ENCODE measurements around the gene SIGLEC15. TPM values are rescaled to one million over a fixed set of nuclear protein-coding genes. Genes with fewer than 3 reads are reported as not detected.

The SIGLEC15 gene
- total RNA-seq, 1 donor from 2014 or later, result 2.7 TPM

GRCh38 chr18:45876161-45876560 lies 50.7 kb downstream of the SIGLEC15 start:
- H3K27me3 Mint-ChIP-seq (ENCODE audit: unreplicated experiment), result no peaks in the 10 kb centered on the region
- no peak for DNase-seq (ENCODE audit: low spot score)
- peaks cover 25% of the 10 kb centered on the region for H3K36me3 Mint-ChIP-seq (ENCODE audit: low read depth, unreplicated experiment)
- H3K9me3 Mint-ChIP-seq (ENCODE audit: unreplicated experiment), result peaks cover 6% of the 10 kb centered on the region
- no peak overlapping the region for H3K27ac Mint-ChIP-seq (ENCODE audit: unreplicated experiment)
- TF ChIP-seq CTCF (IDR thresholded peaks at IDR 0.05; ENCODE audit: unreplicated experiment), result no peak
- H3K4me3 Mint-ChIP-seq (ENCODE audit: unreplicated experiment), result no peak overlapping the region
- peaks cover 6% of the 10 kb centered on the region for H3K4me1 Mint-ChIP-seq (ENCODE audit: unreplicated experiment)

GRCh38 chr18:45877403-45877802 lies 51.9 kb downstream of the SIGLEC15 start:
- Mint-ChIP-seq H3K4me1 (ENCODE audit: unreplicated experiment) (no peaks in the 10 kb centered on the region), H3K9me3 (ENCODE audit: unreplicated experiment) (peaks cover 6% of the 10 kb centered on the region), H3K4me3 (ENCODE audit: unreplicated experiment) (no peak overlapping the region), H3K27me3 (ENCODE audit: unreplicated experiment) (no peaks in the 10 kb centered on the region), H3K27ac (ENCODE audit: unreplicated experiment) (no peak overlapping the region), H3K36me3 (ENCODE audit: low read depth, unreplicated experiment) (peaks cover 21% of the 10 kb centered on the region)
- DNase-seq (ENCODE audit: low spot score), result no peak
- TF ChIP-seq CTCF (IDR thresholded peaks at IDR 0.05; ENCODE audit: unreplicated experiment), result no peak

GRCh38 chr18:45879681-45880655 lies 54.5 kb downstream of the SIGLEC15 start:
- Mint-ChIP-seq H3K4me1 (ENCODE audit: unreplicated experiment) (no peaks in the 10 kb centered on the region), H3K36me3 (ENCODE audit: low read depth, unreplicated experiment) (peaks cover 12% of the 10 kb centered on the region), H3K27ac (ENCODE audit: unreplicated experiment) (no peak overlapping the region), H3K9me3 (ENCODE audit: unreplicated experiment) (peaks cover 6% of the 10 kb centered on the region), H3K27me3 (ENCODE audit: unreplicated experiment) (no peaks in the 10 kb centered on the region), H3K4me3 (ENCODE audit: unreplicated experiment) (no peak overlapping the region)
- DNase-seq (ENCODE audit: low spot score), result peak; percentile 88
- TF ChIP-seq CTCF (IDR thresholded peaks at IDR 0.05; ENCODE audit: unreplicated experiment), result peak; percentile 93

GRCh38 chr18:45880876-45881558 lies 55.5 kb downstream of the SIGLEC15 start:
- TF ChIP-seq CTCF (IDR thresholded peaks at IDR 0.05; ENCODE audit: unreplicated experiment), result no peak
- no peaks in the 10 kb centered on the region for H3K27me3 Mint-ChIP-seq (ENCODE audit: unreplicated experiment)
- H3K9me3 Mint-ChIP-seq (ENCODE audit: unreplicated experiment), result no peaks in the 10 kb centered on the region
- peaks cover 7% of the 10 kb centered on the region for H3K36me3 Mint-ChIP-seq (ENCODE audit: low read depth, unreplicated experiment)
- H3K27ac Mint-ChIP-seq (ENCODE audit: unreplicated experiment), result no peak overlapping the region
- no peak for DNase-seq (ENCODE audit: low spot score)
- no peaks in the 10 kb centered on the region for H3K4me1 Mint-ChIP-seq (ENCODE audit: unreplicated experiment)
- H3K4me3 Mint-ChIP-seq (ENCODE audit: unreplicated experiment), result no peak overlapping the region
